HepG2 (cell line): ENCODE results near the gene NUBP2. TPM values are rescaled to one million over a fixed set of nuclear protein-coding genes. Genes with fewer than 3 reads are reported as not detected.

ENCODE experiments used
- CEBPZ ChIP-seq: IDR thresholded peaks from 2 replicates; pipeline ENCODE4 v1.6.1; 2012; ENCODE audit warnings: low read length, improper control_type of control experiment
- CENPBD1 ChIP-seq: sonication (generic); formaldehyde crosslinking; IDR thresholded peaks from 2 replicates; pipeline ENCODE4 v1.8.0; 2022; ENCODE audit warnings: missing genetic modification reagents, low read depth, mild to moderate bottlenecking, borderline replicate concordance
- ELF3 ChIP-seq: IDR thresholded peaks from 2 replicates; pipeline ENCODE4 v1.6.1; 2016; ENCODE audit warnings: missing genetic modification reagents, missing compliant biosample characterization
- FOXK1 ChIP-seq: sonication (generic); formaldehyde crosslinking; IDR thresholded peaks from 2 replicates; pipeline ENCODE4 v1.4.0; 2020; ENCODE audit warnings: low read depth, missing genetic modification reagents, borderline replicate concordance
- HCFC1 ChIP-seq: fragments of 150-350 bp; IDR thresholded peaks from 2 replicates; pipeline ENCODE4 v1.6.1; 2014; ENCODE audit warnings: low read depth, low read length
- KAT8 ChIP-seq: IDR thresholded peaks from 2 replicates; pipeline ENCODE4 v1.6.1; 2016; ENCODE audit warnings: missing genetic modification reagents, missing compliant biosample characterization
- SMAD1 ChIP-seq: sonication (generic); formaldehyde crosslinking; IDR thresholded peaks from 2 replicates; pipeline ENCODE4 v1.4.0; 2020; ENCODE audit warnings: missing genetic modification reagents, low read depth, mild to moderate bottlenecking, borderline replicate concordance
- TEAD3 ChIP-seq: optimal IDR thresholded peaks from 2 replicates; pipeline ENCODE3; 2016; ENCODE audit warnings: borderline replicate concordance
- ZBTB14 ChIP-seq: sonication (generic); formaldehyde crosslinking; IDR thresholded peaks from 2 replicates; pipeline ENCODE4 v1.4.0; 2020; ENCODE audit warnings: missing genetic modification reagents
- ZBTB49 ChIP-seq: sonication (generic); formaldehyde crosslinking; IDR thresholded peaks from 2 replicates; pipeline ENCODE4 v1.4.0; 2020; ENCODE audit warnings: missing genetic modification reagents, borderline replicate concordance
- ZNF362 ChIP-seq: sonication (generic); formaldehyde crosslinking; IDR thresholded peaks from 2 replicates; pipeline ENCODE4 v1.4.0; 2020; ENCODE audit warnings: missing genetic modification reagents, mild to moderate bottlenecking, borderline replicate concordance
- ZNF468 ChIP-seq: sonication (generic); formaldehyde crosslinking; IDR thresholded peaks from 2 replicates; pipeline ENCODE4 v1.8.0; 2022; ENCODE audit warnings: mild to moderate bottlenecking, moderate library complexity, missing genetic modification reagents
- ZNF512 ChIP-seq: sonication (generic); formaldehyde crosslinking; IDR thresholded peaks from 2 replicates; pipeline ENCODE4 v1.4.0; 2020; ENCODE audit warnings: mild to moderate bottlenecking, missing genetic modification reagents
- ZNF558 ChIP-seq: sonication (generic); formaldehyde crosslinking; IDR thresholded peaks from 2 replicates; pipeline ENCODE4 v1.9.0; 2022; ENCODE audit warnings: mild to moderate bottlenecking, missing genetic modification reagents, borderline replicate concordance
- ZSCAN20 ChIP-seq: sonication (generic); formaldehyde crosslinking; IDR thresholded peaks from 2 replicates; pipeline ENCODE4 v1.4.0; 2020; ENCODE audit warnings: missing genetic modification reagents, mild to moderate bottlenecking, borderline replicate concordance
- polyA plus RNA-seq, 8 experiments: library from polyadenylated mRNA; depleted of rRNA in 3 of 8; stranded (reverse) in 7 of 8; unstranded in 1 of 8; fragments of >200 nt; fragmentation: Illumina TruSeq in 4 of 8; extraction: Trizol in 4 of 8; gene quantifications; 2 replicates each; pipeline versions ENCODE4 v1.2.1 to v1.2.3, GENCODE V29; 2011 to 2016; ENCODE audit warnings: low read depth in 4 of 8, missing spikeins in 1 of 8, mixed read lengths in 1 of 8; ENCODE audit not compliant: insufficient read depth in 1 of 8
- total RNA-seq, 5 experiments: library from RNA; depleted of rRNA; stranded (reverse); fragments of >200 nt; fragmentation: Illumina TruSeq; extraction: Trizol; gene quantifications; 2 replicates each; pipeline ENCODE4 v1.2.3, GENCODE V29; 2016; ENCODE audit warnings: low read depth in 1 of 5

NUBP2 gene
- total and polyA plus RNA-seq, 2 of the 13 experiments (the other 11 are each of a cell fraction or from before 2014, with no cell fraction given) = 25.7 to 61.5 TPM

GRCh38 chr16:1826691-1827573 lies 44.2 kb downstream of the NUBP2 start, which contains the start of the genes FAHD1 and HAGH (continued):
- TF ChIP-seq ZNF512 = no peak
- TF ChIP-seq ZBTB14 (CRISPR knock-in tag) = peak; percentile 40; the same call in 1 of the 2 replicates
- peak; percentile 77; the same call in 1 of the 2 replicates for TF ChIP-seq ZNF468 (CRISPR knock-in tag)
- peak; percentile 63 for TF ChIP-seq HCFC1
- TF ChIP-seq ZBTB49 (CRISPR knock-in tag) = no peak
- no peak for TF ChIP-seq CENPBD1 (CRISPR knock-in tag)
- TF ChIP-seq ZNF558 (CRISPR knock-in tag) = peak; percentile 95; the same call in 1 of the 2 replicates
- TF ChIP-seq FOXK1 (CRISPR knock-in tag) = peak; percentile 90
- peak; percentile 80 for TF ChIP-seq TEAD3 (CRISPR knock-in tag)
- TF ChIP-seq ELF3 = no peak
- TF ChIP-seq ZSCAN20 (CRISPR knock-in tag) = no peak
- peak; percentile 70 for TF ChIP-seq ZNF362 (CRISPR knock-in tag)
- no peak for TF ChIP-seq SMAD1 (CRISPR knock-in tag)
- TF ChIP-seq KAT8 (CRISPR knock-in tag) = peak; percentile 96
- no peak for TF ChIP-seq CEBPZ
